ENCODE results near the gene NRXN3. TPM values are rescaled to one million over a fixed set of nuclear protein-coding genes. Genes with fewer than 3 reads are reported as not detected.

NRXN3 gene
- total and polyA plus RNA-seq, 2 of the 4 experiments (the other 2 are of a cell fraction), result 4.8 to 25.1 TPM

DNA sequence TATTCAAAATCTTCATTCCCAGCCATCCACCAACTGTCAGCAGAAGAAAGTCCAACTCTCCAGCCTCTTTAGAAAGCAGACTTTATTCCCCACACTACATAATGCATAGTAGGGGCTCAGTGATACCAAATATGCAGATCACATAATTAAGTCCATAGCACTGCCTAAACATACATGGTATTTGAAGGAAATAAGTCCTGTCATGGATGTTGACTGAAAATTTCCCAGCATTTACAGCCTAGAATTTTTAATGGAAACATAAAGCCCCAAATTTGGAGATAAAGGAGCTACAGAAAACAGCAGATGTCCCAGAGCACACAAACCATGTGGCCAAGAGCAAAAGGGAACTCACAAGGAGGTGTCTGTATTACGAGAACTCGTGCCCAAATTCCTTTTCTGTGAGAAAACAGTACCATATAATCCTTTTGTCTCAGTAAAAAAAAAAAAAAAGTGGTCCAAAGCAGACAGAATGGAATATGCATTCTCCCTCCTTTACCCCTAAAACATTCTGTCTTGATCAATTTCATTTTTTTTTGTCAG, 920.5 kb downstream of the NRXN3 start:
- no peak overlapping the region for H3K56ac ChIP-seq (ENCODE audit: extremely low read depth, insufficient read depth, low read length)
- no peaks in the 10 kb centered on the region for H3K9me3 ChIP-seq (ENCODE audit: control insufficient read depth, insufficient read depth, low read length)
- no TSS peak for BruUV-seq (replicated peaks)
- H4K5ac ChIP-seq (ENCODE audit: low read depth, low read length), result no peak overlapping the region
- no peak overlapping the region for H2BK15ac ChIP-seq (ENCODE audit: low read depth, low read length)
- H3K4me1 ChIP-seq (ENCODE audit: control insufficient read depth, insufficient read depth, low read length), result no peaks in the 10 kb centered on the region
- no peak overlapping the region for H2AK5ac ChIP-seq (ENCODE audit: low read depth, low read length)
- CTCF ChIA-PET, result no interaction called here
- H3K23ac ChIP-seq (ENCODE audit: low read depth, low read length), result no peak overlapping the region
- POLR2A ChIA-PET (ENCODE audit: unreplicated experiment), result no interaction called here
- H3K27me3 ChIP-seq (ENCODE audit: control insufficient read depth, insufficient read depth, low read length), result peaks cover 6% of the 10 kb centered on the region
- H3K36me3 ChIP-seq (ENCODE audit: control insufficient read depth, insufficient read depth, low read length), result no peaks in the 10 kb centered on the region
- DNase-seq (no peak), ATAC-seq (ENCODE audit: low read depth) (no peak)
- H4K91ac ChIP-seq (ENCODE audit: insufficient read depth, low read depth, low read length), result no peak overlapping the region
- dilution Hi-C loops (cut with HindIII; ENCODE audit: low sequenced_read_pairs, unreplicated experiment) (no loop called here), in situ Hi-C loops (cut with MboI; ENCODE audit: low sequenced_read_pairs) (no loop called here), intact Hi-C loops (cut with micrococcal nuclease) (no loop called here)
- H3K4me3 ChIP-seq (ENCODE audit: insufficient read depth, low read depth, low read length), result no peak overlapping the region
- H2BK20ac ChIP-seq (ENCODE audit: low read depth, low read length), result no peak overlapping the region
- H3K27ac ChIP-seq (ENCODE audit: insufficient read depth, low read length), result no peak overlapping the region
- no peak overlapping the region for H3K4me2 ChIP-seq (ENCODE audit: low read depth, low read length)
- H4K8ac ChIP-seq (ENCODE audit: low read depth in 2 of 2, low read length in 2 of 2), result no peak overlapping the region
- no peak overlapping the region for H2BK120ac ChIP-seq (ENCODE audit: low read depth, low read length)
- no peaks in the 10 kb centered on the region for H3K79me1 ChIP-seq (ENCODE audit: low read depth in 1 of 2, low read length in 2 of 2)
- H2AFZ ChIP-seq (replicated peaks; ENCODE audit: low read length, poor library complexity), result no peak overlapping the region
- H4K20me1 ChIP-seq (ENCODE audit: insufficient read depth, low read length), result no peaks in the 10 kb centered on the region
- no peak overlapping the region for H2AK9ac ChIP-seq (replicated peaks; ENCODE audit: low read depth, low read length, poor library complexity)
- no peak overlapping the region for H3K9ac ChIP-seq (ENCODE audit: low read depth, low read length)
- no peaks in the 10 kb centered on the region for H3K9me1 ChIP-seq (ENCODE audit: insufficient read depth, low read length)
- no peak overlapping the region for H2BK5ac ChIP-seq (ENCODE audit: low read depth, low read length, poor library complexity, severe bottlenecking)
- WGBS, 2 experiments (ENCODE audit: extremely low coverage in 2 of 2, insufficient read length in 1 of 2), result no CpG with 5 or more reads among the region's 2 CpGs
- H3K18ac ChIP-seq (ENCODE audit: low read depth, low read length), result no peak overlapping the region
- H3K4ac ChIP-seq (ENCODE audit: low read depth, low read length), result no peak overlapping the region
- TF ChIP-seq RCOR1 (IDR thresholded peaks at IDR 0.05; ENCODE audit: insufficient replicate concordance, low read length) (no peak), NFE2L2 (IDR thresholded peaks at IDR 0.05; ENCODE audit: low read depth, low read length) (no peak), BHLHE40 (IDR thresholded peaks at IDR 0.05; ENCODE audit: low read depth, low read length) (no peak), CEBPB (IDR thresholded peaks at IDR 0.05; ENCODE audit: low read depth, low read length) (no peak), RAD21 (IDR thresholded peaks at IDR 0.05; ENCODE audit: low read length) (no peak), MXI1 (IDR thresholded peaks at IDR 0.05; ENCODE audit: borderline replicate concordance, low read depth, low read length) (no peak), SMC3 (IDR thresholded peaks at IDR 0.05; ENCODE audit: low read depth, low read length) (no peak), MAZ (IDR thresholded peaks at IDR 0.05; ENCODE audit: borderline replicate concordance, low read depth, low read length) (no peak), POLR2A (IDR thresholded peaks at IDR 0.05; ENCODE audit: low read depth, low read length) (no peak), CHD1 (IDR thresholded peaks at IDR 0.05; ENCODE audit: low read depth, low read length) (no peak), FOS (IDR thresholded peaks at IDR 0.05; ENCODE audit: low read depth, low read length) (no peak), MAFK (IDR thresholded peaks at IDR 0.05; ENCODE audit: low read depth, low read length) (no peak), RFX5 (IDR thresholded peaks at IDR 0.05; ENCODE audit: low read depth, low read length) (no peak)
- TF ChIP-seq, protein P1, sequence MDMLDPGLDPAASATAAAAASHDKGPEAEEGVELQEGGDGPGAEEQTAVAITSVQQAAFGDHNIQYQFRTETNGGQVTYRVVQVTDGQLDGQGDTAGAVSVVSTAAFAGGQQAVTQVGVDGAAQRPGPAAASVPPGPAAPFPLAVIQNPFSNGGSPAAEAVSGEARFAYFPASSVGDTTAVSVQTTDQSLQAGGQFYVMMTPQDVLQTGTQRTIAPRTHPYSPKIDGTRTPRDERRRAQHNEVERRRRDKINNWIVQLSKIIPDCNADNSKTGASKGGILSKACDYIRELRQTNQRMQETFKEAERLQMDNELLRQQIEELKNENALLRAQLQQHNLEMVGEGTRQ (IDR thresholded peaks at IDR 0.05; ENCODE audit: low read depth, low read length), result no peak
- TF ChIP-seq, protein P2, sequence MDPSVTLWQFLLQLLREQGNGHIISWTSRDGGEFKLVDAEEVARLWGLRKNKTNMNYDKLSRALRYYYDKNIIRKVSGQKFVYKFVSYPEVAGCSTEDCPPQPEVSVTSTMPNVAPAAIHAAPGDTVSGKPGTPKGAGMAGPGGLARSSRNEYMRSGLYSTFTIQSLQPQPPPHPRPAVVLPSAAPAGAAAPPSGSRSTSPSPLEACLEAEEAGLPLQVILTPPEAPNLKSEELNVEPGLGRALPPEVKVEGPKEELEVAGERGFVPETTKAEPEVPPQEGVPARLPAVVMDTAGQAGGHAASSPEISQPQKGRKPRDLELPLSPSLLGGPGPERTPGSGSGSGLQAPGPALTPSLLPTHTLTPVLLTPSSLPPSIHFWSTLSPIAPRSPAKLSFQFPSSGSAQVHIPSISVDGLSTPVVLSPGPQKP (IDR thresholded peaks at IDR 0.05; ENCODE audit: borderline replicate concordance, low read depth, low read length), result no peak
- TF ChIP-seq, protein P3, sequence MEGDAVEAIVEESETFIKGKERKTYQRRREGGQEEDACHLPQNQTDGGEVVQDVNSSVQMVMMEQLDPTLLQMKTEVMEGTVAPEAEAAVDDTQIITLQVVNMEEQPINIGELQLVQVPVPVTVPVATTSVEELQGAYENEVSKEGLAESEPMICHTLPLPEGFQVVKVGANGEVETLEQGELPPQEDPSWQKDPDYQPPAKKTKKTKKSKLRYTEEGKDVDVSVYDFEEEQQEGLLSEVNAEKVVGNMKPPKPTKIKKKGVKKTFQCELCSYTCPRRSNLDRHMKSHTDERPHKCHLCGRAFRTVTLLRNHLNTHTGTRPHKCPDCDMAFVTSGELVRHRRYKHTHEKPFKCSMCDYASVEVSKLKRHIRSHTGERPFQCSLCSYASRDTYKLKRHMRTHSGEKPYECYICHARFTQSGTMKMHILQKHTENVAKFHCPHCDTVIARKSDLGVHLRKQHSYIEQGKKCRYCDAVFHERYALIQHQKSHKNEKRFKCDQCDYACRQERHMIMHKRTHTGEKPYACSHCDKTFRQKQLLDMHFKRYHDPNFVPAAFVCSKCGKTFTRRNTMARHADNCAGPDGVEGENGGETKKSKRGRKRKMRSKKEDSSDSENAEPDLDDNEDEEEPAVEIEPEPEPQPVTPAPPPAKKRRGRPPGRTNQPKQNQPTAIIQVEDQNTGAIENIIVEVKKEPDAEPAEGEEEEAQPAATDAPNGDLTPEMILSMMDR (conservative IDR thresholded peaks at IDR 0.05; ENCODE audit: low read depth, low read length), result no peak
- no peak overlapping the region for H3K14ac ChIP-seq (replicated peaks; ENCODE audit: low read depth, low read length)

All from IMR-90 (cell line).